ENCODE measurements around the gene TIMM10. TPM values are rescaled to one million over a fixed set of nuclear protein-coding genes. Genes with fewer than 3 reads are reported as not detected.

The TIMM10 gene, protein sequence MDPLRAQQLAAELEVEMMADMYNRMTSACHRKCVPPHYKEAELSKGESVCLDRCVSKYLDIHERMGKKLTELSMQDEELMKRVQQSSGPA
- 111 and 118 TPM in 2 replicates for total RNA-seq (2014; rRNA removed; shearing (Covaris generic))

DNA sequence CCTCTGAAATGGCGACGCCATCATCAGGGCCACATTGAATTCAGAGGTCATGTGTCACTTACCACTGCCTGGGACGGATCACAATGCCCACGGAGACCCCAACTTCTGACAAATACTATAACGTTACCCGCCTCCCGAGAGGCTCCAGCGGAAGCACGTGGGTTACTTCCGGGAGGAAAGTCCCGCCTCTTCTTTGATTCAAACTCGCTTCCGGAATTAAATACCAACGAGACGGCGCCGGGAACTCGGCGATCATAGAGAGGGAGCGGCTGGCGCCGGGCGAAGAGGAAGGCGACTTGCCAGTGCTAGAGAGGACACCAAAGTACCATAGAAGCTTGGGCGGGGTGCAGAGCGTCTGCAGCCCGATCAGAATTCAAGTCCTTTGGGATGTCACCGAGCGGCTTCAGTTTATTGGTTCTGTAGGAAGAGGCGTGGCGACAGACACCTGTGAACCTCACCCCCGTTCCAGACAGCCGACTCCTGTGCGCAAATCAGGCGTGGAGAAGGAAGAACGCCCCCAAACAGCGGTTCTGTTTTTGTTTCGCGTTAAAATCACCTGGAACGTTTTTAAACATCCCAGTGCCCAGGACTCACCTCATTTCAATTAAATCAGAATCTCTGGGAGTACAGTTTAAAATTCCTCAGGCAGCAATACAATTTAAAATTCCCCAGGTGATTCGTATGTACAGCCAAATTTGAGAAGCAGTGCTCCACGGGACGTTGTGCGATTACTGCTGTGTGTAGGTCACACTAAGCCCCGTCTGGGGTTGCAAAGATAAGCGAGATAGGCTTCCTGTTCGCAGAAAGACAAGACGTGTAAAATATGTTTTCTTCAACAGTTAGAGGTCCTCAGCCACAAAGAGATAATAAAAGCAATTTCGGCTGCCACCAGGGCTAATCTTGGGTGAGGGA lies at the start of gene TIMM10:
TSS of gene TIMM10 (minus strand) at position 159 of the 912 bp plus-strand sequence. CDS start 565 bp downstream, outside the sequence.
- peak; percentile 96 for DNase-seq (ENCODE audit: low spot score)

DNA sequence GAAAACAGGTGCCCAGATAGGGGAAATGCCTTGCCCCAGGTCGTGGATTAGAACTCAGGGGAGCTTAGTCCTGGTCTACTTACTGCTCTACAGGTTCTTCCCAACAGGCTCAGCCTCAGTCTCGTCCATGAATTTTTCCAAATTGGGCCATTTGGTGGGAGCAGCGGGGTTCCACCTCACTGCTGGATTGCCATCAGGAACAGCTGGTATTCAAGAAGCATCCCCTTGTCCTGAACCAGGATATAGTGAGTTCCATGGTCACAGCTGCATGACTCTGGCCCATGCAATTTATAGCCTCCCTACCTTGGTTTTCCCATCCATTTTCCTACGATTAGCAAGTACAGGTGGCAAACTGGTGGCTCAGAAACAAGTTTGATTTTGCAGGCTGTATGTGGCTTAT lies 43.5 kb upstream of the TIMM10 start:
- DNase-seq (ENCODE audit: low spot score): no peak

DNA sequence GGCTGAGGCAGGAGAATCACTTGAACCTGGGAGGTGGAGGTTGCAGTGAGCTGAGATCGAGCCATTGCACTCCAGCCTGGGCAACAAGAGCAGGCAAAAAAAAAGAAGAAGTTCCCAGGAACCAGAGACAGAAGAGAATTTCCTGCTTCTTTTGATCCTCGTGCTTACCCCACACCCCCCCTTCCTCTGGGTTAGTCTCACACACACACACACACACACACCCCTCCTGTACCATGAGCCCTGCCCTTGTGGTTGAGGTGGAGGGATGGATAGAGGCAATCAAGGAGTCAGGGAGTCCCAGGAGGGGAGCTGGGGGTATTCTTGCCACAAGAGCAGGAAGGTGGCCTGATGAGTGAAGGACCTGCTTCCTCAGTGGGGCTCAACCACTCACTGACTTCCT lies 41.1 kb upstream of the TIMM10 start:
- DNase-seq (ENCODE audit: low spot score): no peak

DNA sequence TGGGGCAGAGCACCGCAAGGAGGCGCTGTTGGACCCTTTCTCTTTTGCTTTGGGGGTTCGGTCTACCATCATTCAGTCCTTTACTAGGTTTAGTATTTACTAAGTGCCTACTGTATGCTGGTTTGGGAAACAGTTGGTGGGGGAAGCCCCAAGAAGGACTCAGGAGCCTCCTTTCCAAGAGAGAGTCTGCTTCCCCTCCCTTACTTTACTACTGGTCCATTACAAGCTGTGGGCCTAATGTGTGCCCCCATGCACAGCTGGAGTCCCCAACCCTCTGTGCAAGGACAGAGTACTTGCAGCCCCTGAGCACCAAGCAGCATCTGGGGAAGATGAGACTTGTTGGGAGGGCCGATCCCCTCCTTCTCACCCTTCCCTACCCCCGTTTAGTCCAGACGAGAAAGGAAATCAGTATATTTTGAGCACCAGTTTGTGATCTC lies 37.8 kb upstream of the TIMM10 start:
- DNase-seq (ENCODE audit: low spot score): peak; percentile 66

DNA sequence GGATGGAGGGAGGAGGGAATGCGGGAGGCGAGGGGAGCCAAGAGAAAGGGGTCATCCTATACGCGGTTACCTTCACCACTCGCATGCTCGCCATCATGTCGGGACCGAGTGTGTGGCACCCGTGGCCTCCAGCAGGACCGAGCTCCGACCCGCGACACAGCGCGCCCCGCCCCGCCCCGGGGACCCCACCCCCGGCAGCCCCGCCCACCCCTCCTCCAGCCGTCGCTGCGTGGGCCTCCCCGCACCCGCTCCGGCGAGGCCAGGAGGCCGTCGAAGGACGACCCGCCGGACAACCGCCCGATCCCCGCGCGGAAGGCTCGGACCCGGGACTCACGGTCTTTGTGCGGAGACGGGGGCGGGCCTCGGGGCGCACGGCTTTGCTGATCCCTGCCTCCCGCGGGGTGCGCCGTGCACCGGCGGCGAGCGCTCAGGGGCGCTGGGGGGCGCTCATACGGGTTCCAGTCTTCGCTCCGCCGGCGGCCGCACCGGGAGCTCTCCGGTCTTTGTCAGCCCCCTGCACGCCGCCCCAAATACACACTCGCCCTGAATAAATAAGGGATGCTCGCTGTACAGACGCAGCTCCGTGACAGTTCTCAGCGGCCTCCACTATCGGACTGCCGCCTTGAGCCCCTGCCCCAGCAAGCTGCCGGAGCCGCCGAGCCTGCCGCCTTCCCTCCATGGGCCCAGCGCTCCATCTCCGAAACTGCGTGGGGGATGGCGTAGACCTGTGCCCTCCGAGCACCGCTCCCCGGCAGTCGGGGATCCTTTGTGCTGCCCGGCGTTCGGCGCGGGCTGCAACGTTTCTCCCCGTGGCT lies 37.2 kb upstream of the TIMM10 start, which contains the start of gene UBE2L6:
TSS of gene UBE2L6 (minus strand) at position 158 of the 815 bp plus-strand sequence. CDS start at position 97, 61 bp downstream.
- no peak for DNase-seq (ENCODE audit: low spot score)

DNA sequence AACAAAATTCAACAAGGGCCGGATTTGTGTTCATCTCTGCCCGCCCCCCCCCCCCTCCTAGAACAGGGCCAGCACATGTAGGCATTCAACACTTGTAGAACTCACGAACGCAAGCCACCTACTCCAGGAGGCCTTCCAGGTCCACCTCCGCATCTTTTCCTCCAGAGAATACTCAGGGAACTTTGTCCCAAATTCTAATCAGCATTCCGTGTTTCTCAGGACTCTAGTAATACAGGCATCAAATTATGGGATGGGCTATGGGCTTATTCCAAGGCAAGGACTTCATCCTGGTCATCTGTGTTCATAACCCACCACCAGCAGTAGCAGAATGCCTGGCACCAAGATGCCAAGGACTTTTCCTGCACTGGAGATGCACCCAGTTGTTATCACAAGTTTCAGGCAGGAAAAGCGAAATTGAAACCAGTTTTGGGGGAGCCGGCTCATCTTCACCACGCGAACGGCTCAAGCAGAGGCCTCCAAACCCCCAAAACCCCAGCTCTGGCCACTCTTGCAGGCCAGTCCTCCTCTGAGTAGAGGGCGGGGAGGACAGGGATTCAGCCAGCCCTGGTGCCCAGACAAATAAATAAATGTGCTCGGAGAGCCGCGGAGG lies 36.5 kb upstream of the TIMM10 start:
- DNase-seq (ENCODE audit: low spot score): no peak

DNA sequence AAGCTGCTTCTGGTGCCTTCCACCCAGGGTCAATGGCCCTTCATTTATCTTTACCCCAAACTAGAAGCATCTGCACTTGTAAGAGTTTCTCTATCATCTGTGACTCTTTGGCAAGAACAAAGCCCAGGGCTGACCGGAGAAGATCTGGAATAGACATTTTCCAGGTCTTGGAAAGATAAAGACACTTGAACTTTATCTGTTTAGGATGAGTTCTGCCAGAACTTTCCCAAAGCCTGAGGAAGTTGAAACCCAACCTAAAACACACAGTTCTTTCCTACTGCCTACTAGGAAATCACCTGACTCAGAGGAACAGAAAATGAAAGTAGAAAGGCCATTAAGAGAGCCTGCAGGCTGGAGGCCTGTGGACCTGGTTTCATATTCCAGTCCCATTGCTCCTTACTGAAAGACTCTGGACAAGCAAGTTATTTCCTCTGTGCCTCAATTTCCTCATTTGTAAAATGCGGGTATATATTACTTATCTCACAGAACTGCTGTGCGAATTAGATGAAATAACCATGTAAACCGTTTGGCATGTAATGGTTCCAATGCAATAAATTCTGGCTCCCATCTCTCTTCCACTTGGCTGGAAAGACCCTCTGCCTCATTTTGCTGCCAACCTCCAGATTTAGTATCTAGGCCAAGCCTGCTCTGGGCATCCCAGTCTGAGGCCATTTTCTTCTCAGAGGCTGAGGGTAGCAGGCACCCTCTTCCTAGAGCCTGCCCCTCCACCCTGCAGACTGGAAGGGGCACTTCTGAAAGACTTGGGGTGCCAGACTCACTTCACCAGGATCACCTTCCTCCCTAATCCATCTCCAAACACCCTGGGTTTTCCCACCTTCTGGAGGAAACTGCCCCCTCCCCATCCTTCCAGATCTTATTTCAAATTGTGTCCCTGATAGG lies 35.7 kb upstream of the TIMM10 start:
- DNase-seq (ENCODE audit: low spot score): peak; percentile 62

DNA sequence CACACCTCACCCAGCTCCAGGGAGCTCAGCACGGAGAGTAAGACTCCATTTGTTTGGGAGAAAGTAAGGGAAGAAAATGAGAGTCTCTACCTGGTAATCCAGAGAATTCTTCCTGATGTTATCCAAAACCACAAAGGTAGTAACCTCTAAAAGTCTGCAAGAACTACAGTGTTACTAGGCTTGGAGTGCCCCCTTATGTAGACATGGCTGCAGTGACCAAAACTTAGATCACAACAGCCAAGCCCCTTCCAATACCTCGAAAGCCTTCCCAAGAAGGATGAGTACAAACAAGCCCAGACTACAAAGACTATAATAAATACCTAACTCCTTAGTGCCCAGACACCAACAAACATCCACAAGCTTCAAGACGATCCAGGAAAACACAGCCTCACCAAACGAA lies 32.0 kb upstream of the TIMM10 start:
- no peak for DNase-seq (ENCODE audit: low spot score)

DNA sequence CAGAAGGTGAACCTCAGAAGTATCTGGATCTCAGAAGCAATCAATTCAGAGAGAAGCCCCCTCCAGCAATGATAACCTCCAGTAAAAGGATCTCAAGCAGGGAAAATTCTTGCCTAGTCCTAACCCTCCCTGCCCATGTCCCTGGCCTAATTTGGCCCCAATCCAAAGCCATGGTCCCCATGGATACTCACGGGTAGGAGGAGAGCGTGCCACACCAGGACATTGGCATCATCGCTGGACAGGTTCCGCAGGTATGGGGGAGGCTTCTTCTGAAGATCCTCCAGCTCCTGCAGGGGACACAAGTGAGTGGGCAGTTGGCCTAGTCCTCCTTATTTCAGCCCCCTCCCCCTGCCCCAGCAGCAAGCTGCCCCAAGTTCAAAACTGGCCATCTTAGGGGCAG lies 29.6 kb upstream of the TIMM10 start:
- DNase-seq (ENCODE audit: low spot score): no peak

DNA sequence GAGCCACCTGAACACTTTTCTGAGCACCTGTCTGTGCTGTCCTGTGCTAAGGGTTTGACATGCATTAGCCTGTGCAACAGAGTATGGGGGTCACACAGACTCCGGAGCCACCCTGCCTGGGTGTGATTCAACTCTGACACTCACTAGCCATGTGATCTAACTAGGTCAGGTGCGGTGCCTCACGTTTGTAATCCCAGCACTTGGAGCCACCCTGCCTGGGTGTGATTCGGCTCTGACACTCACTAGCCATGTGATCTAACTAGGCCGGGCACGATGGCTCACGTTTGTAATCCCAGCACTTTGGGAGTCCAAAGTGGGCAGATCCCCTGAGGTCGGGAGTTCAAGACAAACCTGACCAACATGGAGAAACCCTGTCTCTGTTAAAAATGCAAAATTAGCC lies 25.5 kb upstream of the TIMM10 start:
- no peak for DNase-seq (ENCODE audit: low spot score)

DNA sequence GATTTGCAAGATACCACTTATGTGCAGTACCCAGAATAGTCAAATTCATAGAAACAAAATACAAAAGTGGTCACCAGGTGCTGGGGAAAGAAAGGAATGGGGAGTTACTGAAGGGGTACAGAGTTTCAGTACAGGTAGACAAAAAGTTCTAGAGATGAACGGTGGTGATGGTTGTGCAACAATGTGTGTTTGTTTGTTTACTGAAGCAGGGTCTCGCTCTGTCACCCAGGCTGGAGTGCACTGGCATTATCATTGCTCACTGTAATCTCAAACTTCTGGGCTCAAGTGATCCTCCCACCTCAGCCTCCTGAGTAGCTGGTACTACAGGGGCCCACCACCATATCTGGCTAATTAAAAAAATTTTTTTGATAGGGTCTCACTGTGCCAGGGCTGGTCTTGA lies 24.8 kb upstream of the TIMM10 start:
- DNase-seq (ENCODE audit: low spot score): no peak

DNA sequence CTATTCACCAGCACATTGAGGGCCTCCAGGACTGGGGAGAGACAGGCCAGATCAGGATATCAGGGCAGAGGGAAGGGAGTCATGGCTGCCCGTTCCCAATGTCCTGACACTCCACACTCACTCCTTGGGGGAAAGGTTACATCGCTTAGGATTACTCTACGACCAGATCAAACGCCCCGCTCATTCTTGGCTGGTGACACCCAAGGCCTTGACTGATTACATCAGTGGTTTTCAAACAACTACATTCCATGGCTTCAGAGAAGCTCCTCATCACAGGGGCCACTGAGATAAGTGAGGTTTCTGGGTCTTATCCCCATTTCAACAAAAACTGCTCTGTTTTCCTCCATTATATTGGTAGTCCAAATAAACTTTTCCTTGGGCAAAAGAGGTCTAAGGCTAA lies 21.9 kb upstream of the TIMM10 start:
- no peak for DNase-seq (ENCODE audit: low spot score)

DNA sequence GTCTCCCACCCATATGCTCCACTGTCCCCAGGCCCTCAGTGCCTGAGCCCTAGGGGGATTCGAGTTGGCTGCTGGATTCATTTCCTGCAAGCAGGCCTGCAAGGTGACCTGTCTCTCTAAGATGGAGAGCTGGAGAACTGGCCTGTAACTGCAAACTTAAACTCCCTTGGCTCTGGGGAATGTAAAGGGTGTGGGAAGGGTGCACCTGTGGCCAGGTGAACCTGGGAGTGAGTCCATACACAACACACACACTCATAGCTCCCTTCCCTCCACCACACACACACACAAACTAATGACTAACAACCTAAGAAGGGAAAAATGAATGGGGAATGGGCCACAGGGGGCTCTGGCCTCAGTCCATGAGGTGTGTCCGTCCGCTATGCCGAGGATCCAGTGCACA lies 21.4 kb upstream of the TIMM10 start:
- no peak for DNase-seq (ENCODE audit: low spot score)

DNA sequence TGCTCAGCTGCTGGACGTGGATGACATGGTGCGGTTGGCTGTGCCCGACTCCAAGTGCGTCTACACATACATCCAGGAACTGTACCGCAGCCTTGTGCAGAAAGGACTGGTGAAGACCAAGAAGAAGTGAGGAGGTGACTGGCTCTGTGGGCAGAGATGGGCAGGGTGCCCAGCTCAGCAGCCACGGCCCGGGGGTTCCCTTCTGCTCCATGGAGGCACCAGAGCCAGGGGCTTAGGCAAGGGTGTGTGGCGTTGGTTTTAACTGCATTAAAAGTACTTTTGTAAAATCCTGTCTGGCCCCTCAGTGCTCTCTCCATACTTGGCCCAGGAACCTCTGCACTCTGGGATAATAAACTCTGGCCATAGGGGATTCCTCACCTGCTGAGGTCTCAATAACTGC lies 19.4 kb upstream of the TIMM10 start:
- no peak for DNase-seq (ENCODE audit: low spot score)

DNA sequence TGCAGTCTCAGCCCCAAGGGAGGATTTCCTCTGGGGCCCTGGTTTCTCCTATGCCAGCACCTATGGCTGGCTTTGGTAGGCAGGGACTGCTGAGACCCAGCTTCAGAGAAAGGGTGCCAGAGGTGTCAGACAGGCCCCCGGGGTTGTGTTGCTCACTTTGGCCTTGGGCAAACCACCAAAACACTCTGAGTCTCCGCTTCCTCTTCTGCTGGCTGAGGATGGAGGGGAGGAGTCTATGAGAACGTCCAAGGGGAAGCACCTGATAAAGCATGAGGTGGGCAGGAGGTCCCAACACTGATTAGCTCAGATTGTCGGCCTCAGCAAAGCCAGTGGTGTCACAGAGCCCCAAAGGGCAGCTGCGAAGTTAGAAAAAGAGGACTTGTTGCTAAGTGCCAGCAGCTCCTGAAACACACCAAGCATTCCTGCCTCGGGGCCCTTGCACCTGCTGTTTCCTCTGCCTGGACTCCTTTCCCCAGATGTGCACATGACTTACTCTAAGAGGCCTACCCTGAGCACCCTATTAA lies 17.4 kb upstream of the TIMM10 start:
- no peak for DNase-seq (ENCODE audit: low spot score)

DNA sequence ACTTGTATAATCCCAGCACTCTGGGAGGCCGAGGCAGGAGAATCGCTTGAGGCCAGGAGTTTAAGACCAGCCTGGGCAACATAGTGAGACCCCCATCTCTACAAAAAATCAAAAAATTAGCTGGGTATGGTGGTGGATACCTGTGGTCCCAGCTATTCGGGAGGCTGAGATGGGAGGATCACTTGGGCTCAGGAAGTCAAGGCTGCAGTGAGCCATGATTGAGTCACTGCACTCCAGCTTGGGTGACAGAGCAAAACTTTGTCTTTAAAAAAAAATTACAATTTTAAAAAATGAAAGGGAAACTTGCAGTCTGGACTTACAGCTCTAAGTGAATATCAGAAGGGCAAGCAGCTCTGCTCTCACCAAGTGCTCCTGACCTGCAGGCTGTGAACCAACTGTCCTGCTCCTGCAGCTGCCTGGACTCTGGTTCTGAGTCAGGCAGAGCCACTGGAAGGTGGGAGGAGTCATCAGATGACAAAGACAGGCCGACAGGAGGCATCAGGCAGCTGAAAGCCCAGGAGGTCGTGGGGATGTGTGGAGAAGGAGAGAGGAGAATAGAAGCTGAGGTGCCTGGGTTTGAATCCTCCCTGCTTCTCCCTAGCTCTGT lies 16.4 kb upstream of the TIMM10 start:
- DNase-seq (ENCODE audit: low spot score): no peak

DNA sequence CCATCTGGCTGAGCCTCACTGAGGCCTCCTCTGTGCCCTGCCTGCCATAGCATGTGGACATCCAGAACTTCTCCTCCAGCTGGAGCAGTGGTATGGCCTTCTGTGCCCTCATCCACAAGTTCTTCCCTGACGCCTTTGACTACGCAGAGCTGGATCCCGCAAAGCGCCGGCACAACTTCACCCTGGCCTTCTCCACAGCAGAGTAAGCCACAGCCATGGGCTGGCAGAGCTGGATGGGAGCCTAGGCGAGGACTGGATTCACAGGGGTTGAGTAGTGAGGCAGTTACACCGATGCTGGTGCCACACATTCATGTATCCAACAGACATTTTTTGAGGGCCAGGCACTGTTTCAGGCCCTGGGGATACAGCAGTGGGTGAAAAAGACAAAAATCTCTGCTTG lies 15.9 kb upstream of the TIMM10 start:
- no peak for DNase-seq (ENCODE audit: low spot score)

DNA sequence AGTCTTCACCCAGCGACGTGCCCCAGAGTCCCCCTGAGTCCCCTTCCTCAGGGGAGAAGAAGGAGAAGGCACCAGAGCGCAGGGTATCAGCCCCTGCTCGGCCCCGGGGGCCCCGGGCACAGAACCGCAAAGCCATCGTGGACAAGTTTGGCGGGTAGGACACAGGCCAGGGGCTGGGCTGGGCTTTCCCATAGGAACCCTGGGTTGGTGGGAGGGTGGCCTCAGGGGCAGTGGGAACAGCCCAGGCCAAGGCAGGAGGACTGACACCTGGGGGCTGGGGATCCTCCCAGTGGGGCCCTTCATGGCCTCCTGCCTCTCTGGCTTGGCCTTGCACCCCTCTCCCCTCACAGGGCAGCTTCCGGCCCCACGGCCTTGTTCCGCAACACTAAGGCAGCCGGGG lies 15.3 kb upstream of the TIMM10 start:
- no peak for DNase-seq (ENCODE audit: low spot score)

DNA sequence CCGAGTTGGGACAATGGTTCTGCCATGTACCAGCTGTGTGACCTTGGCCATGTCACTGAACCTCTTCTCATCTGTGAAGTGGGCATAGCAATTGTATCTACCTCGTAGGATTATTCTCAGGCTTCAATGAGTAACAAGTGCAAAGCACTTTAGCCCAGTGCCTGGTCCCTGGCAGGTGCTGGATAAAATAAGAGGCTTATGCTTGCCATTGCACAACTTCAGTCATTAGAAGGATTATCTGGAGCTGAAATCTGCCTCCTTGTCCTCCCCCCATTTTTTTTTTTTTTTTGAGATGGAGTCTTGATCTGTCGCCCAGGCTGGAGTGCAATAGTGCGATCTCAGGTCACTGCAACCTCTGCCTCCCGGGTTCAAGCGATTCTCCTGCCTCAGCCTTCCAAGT lies 14.0 kb upstream of the TIMM10 start:
- no peak for DNase-seq (ENCODE audit: low spot score)

DNA sequence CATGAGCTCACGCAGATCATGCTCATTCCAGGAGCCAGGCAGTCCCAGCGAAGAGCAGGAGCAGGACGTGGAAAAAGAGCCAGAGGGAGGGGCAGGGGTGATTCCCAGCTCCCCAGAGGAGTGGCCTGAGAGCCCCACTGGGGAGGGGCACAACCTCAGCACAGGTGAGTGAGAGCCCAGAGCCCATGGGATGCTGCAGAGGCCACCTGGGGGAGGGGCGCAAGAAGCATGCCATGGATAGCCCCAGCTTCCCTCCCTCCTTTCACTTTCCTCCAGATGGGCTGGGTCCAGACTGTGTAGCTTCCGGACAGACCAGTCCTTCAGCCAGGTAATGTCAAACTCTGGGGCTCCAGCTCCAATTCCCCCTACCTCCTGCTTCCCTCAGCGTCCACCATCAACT lies 13.0 kb upstream of the TIMM10 start:
- DNase-seq (ENCODE audit: low spot score): no peak
